Osteoblast (primary cell): ENCODE results near the gene INPP4A. TPM values are rescaled to one million over a fixed set of nuclear protein-coding genes. Genes with fewer than 3 reads are reported as not detected.

Experiments used
- DNase-seq: peaks from one replicate; pipeline ENCODE4 v3.0.0; 2011; ENCODE audit warnings: low spot score, mixed read lengths; ENCODE audit not compliant: insufficient read length; ENCODE audit errors: missing footprints
- H2AFZ ChIP-seq: 2 replicates; pipeline ENCODE4 v1.6.0; 2011; ENCODE audit warnings: mild to moderate bottlenecking, low read length
- H3K27ac ChIP-seq: 2 replicates; pipeline ENCODE4 v1.5.1; 2011; ENCODE audit warnings: mild to moderate bottlenecking, low read depth, low read length, moderate library complexity
- H3K27me3 ChIP-seq: 2 replicates; pipeline ENCODE4 v1.6.0; 2012; ENCODE audit warnings: mild to moderate bottlenecking, control low read depth, inconsistent platforms, low read length, moderate library complexity; ENCODE audit not compliant: insufficient read depth
- H3K36me3 ChIP-seq: 2 replicates; pipeline ENCODE4 v1.5.1; 2011; ENCODE audit warnings: mild to moderate bottlenecking, low read length, control low read depth, moderate library complexity; ENCODE audit not compliant: insufficient read depth
- H3K4me1 ChIP-seq: 2 replicates; pipeline ENCODE4 v1.5.1; 2011; ENCODE audit warnings: mild to moderate bottlenecking, low read length, control low read depth, moderate library complexity; ENCODE audit not compliant: insufficient read depth
- H3K4me2 ChIP-seq: 2 replicates; pipeline ENCODE4 v1.6.0; 2011; ENCODE audit warnings: mild to moderate bottlenecking, low read length; ENCODE audit not compliant: insufficient read depth
- H3K4me3 ChIP-seq: fragments of 200-600 bp; sonication (generic); 3 replicates; pipeline ENCODE4 v1.5.1; 2012; ENCODE audit warnings: mild to moderate bottlenecking, low read length, inconsistent platforms; ENCODE audit not compliant: insufficient read depth
- H3K79me2 ChIP-seq: 2 replicates; pipeline ENCODE4 v1.6.0; 2012; ENCODE audit warnings: mild to moderate bottlenecking, low read length, control low read depth, inconsistent platforms; ENCODE audit not compliant: insufficient read depth
- H3K9me3 ChIP-seq: 2 replicates; pipeline ENCODE4 v1.5.1; 2011; ENCODE audit warnings: low read depth, low read length, control low read depth
- H4K20me1 ChIP-seq: 2 replicates; pipeline ENCODE4 v1.6.0; 2012; ENCODE audit warnings: mild to moderate bottlenecking, low read length, control low read depth; ENCODE audit not compliant: insufficient read depth
- total RNA-seq: library from RNA; depleted of rRNA; stranded (reverse); fragments of >200 nt; gene quantifications from 2 replicates; pipeline ENCODE4 v1.2.3, GENCODE V29; 2012
- TF ChIP-seq, protein P1 (sequence below): IDR thresholded peaks from 2 replicates; pipeline ENCODE4 v1.5.1; 2011; ENCODE audit warnings: mild to moderate bottlenecking, low read depth, low read length, moderate library complexity; ENCODE audit errors: extremely low read depth

Gene INPP4A
- total RNA-seq, 1 donor, result 25.7 TPM

DNA sequence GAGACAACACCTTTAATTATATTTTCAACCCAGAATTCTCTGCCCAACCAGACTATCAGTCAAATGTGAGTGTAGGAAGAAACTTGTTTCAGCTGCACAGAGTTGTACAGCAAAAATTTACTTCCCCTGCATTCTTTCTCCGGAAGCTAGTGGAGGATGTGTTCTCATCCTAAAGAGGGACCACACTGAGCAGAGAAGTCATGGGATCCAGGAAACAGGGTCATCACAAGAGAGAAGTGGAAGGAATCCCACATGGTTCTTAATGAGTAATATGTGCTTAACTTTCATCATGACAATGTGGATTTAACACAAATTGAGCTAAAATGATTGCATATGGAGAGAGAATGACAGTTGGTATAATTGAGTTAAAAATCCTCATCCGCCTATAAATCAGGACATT, 78.2 kb downstream of the INPP4A start:
- H3K4me3 ChIP-seq, result no peak overlapping the region
- no peak overlapping the region for H3K27ac ChIP-seq
- H3K27me3 ChIP-seq, result no peaks in the 10 kb centered on the region
- peaks cover 6% of the 10 kb centered on the region for H4K20me1 ChIP-seq
- no peaks in the 10 kb centered on the region for H3K79me2 ChIP-seq
- TF ChIP-seq, protein P1, sequence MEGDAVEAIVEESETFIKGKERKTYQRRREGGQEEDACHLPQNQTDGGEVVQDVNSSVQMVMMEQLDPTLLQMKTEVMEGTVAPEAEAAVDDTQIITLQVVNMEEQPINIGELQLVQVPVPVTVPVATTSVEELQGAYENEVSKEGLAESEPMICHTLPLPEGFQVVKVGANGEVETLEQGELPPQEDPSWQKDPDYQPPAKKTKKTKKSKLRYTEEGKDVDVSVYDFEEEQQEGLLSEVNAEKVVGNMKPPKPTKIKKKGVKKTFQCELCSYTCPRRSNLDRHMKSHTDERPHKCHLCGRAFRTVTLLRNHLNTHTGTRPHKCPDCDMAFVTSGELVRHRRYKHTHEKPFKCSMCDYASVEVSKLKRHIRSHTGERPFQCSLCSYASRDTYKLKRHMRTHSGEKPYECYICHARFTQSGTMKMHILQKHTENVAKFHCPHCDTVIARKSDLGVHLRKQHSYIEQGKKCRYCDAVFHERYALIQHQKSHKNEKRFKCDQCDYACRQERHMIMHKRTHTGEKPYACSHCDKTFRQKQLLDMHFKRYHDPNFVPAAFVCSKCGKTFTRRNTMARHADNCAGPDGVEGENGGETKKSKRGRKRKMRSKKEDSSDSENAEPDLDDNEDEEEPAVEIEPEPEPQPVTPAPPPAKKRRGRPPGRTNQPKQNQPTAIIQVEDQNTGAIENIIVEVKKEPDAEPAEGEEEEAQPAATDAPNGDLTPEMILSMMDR, result no peak
- DNase-seq, result no peak
- no peak overlapping the region for H3K4me2 ChIP-seq
- H3K36me3 ChIP-seq, result no peaks in the 10 kb centered on the region
- no peaks in the 10 kb centered on the region for H3K4me1 ChIP-seq
- H2AFZ ChIP-seq, result no peak overlapping the region
- H3K9me3 ChIP-seq, result peaks cover 2% of the 10 kb centered on the region

DNA sequence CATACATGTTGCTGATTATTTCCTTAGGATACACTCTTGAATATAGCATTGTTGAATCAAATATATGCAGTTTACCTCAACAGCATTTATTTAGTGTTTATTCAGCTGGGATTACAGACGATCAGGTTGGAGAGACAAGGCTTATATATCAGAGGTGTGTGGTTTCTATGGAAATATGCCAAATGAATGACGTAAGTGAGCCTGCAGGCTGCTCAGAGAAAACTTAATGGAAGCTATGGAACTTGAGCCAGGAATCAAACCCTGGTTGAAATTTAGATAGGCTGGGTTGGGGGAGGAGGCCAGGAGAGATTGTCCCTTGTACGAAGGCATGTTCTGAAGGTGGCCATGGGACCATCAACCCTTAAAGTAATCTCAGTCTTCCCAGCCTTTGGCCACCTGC, 79.5 kb downstream of the INPP4A start:
- H3K27ac ChIP-seq, result no peak overlapping the region
- peaks cover 4% of the 10 kb centered on the region for H4K20me1 ChIP-seq
- H3K79me2 ChIP-seq, result no peaks in the 10 kb centered on the region
- no peak overlapping the region for H3K4me2 ChIP-seq
- no peak overlapping the region for H3K4me3 ChIP-seq
- no peak for DNase-seq
- TF ChIP-seq, protein P1, result no peak
- no peaks in the 10 kb centered on the region for H3K36me3 ChIP-seq
- H3K27me3 ChIP-seq, result no peaks in the 10 kb centered on the region
- no peaks in the 10 kb centered on the region for H3K4me1 ChIP-seq
- no peak overlapping the region for H2AFZ ChIP-seq
- peaks cover 2% of the 10 kb centered on the region for H3K9me3 ChIP-seq

DNA sequence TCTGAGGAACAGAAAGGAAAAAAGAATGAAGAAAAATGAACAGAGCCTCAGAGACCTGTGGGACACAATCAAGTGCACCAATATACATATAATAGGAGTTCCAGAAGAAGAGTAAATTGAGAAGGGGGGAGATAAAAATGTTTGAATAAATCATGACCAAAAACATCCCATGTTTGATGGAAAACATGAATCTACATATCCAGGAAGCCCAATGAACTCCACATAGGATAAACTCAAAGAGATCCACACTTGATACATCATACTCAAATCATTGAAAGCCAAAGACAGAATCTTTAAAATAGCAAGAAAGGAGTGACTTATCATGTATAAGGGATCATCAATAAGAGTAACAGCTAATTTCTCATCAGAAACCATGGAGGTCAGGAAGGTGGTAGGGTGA, 83.7 kb downstream of the INPP4A start:
- no peaks in the 10 kb centered on the region for H3K79me2 ChIP-seq
- H3K4me3 ChIP-seq, result no peak overlapping the region
- TF ChIP-seq, protein P1, result no peak
- H4K20me1 ChIP-seq, result no peaks in the 10 kb centered on the region
- H3K27ac ChIP-seq, result no peak overlapping the region
- H3K36me3 ChIP-seq, result no peaks in the 10 kb centered on the region
- H3K4me2 ChIP-seq, result no peak overlapping the region
- H3K9me3 ChIP-seq, result peaks cover 2% of the 10 kb centered on the region
- H3K27me3 ChIP-seq, result no peaks in the 10 kb centered on the region
- DNase-seq, result no peak
- no peak overlapping the region for H2AFZ ChIP-seq
- H3K4me1 ChIP-seq, result no peaks in the 10 kb centered on the region

DNA sequence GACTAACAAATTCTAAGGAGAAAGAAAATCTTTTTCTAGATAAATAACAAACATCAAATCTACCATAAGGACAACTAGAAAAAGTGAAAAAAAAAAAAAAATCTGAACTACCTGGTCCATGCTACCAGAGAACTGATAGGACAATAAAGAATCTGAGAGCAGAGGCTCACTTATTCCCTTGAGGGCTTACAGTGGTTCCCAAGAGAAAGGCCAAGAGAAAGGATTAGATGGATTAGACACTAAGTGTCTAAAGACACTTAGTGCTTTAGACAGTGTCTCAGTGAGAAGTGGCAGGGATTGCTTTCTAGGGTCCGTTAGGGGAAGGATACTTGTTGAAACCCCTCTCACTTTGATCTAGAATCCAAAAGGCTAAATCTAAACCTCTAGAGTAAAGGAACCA, 85.5 kb downstream of the INPP4A start:
- TF ChIP-seq, protein P1, result no peak
- H3K4me3 ChIP-seq, result no peak overlapping the region
- H3K27me3 ChIP-seq, result no peaks in the 10 kb centered on the region
- no peak overlapping the region for H3K27ac ChIP-seq
- H3K36me3 ChIP-seq, result no peaks in the 10 kb centered on the region
- H3K4me2 ChIP-seq, result no peak overlapping the region
- H3K9me3 ChIP-seq, result peaks cover 2% of the 10 kb centered on the region
- DNase-seq, result no peak
- no peak overlapping the region for H2AFZ ChIP-seq
- no peaks in the 10 kb centered on the region for H3K4me1 ChIP-seq
- H3K79me2 ChIP-seq, result no peaks in the 10 kb centered on the region
- H4K20me1 ChIP-seq, result no peaks in the 10 kb centered on the region
